H1 (cell line): ENCODE results near the gene ARID1B. TPM values are rescaled to one million over a fixed set of nuclear protein-coding genes. Genes with fewer than 3 reads are reported as not detected.

ENCODE experiments used
- CTCF ChIA-PET: fragments of 300-600 bp; sonication (Branson Sonifier 250); formaldehyde crosslinking; loops from one replicate; lab custom pipeline; 2021; ENCODE audit not compliant: partially characterized antibody; lab: Charles Lee
- POLR2A ChIA-PET: fragments of 300-600 bp; sonication (Branson Sonifier 250); formaldehyde crosslinking; loops from one replicate; lab custom pipeline; 2021; ENCODE audit warnings: inconsistent platforms; ENCODE audit not compliant: partially characterized antibody; lab: Charles Lee
- DNase-seq, 2 experiments: peaks; one replicate each; pipeline versions ENCODE4 v3.0.0 to v3.0.0-alpha.2; 2010 to 2022; ENCODE audit warnings: low spot score in 2 of 2, low read depth in 1 of 2, mixed read lengths in 1 of 2
- FAIRE-seq: peaks from 2 replicates; lab custom pipeline; 2011; peaks lifted over from hg19 to GRCh38; lab: Jason Lieb, UNC
- H2AFZ ChIP-seq: 2 replicates; pipeline ENCODE4 v1.8.1; 2012; ENCODE audit warnings: low read length, inconsistent platforms
- H2AK5ac ChIP-seq: 2 replicates; pipeline ENCODE4 v1.6.1; 2013; ENCODE audit warnings: low read depth, low read length
- H2BK120ac ChIP-seq: replicated peaks from 2 replicates; pipeline ENCODE3; 2013; ENCODE audit warnings: low read depth, low read length, inconsistent platforms
- H2BK12ac ChIP-seq: 2 replicates; pipeline ENCODE4 v1.6.1; 2013; ENCODE audit warnings: low read depth, low read length
- H2BK15ac ChIP-seq: 2 replicates; pipeline ENCODE4 v1.6.1; 2013; ENCODE audit warnings: low read length
- H2BK20ac ChIP-seq: 2 replicates; pipeline ENCODE4 v1.6.1; 2013; ENCODE audit warnings: low read length
- H2BK5ac ChIP-seq: 2 replicates; pipeline ENCODE4 v1.6.1; 2013; ENCODE audit warnings: low read depth, low read length
- H3K14ac ChIP-seq: 2 replicates; pipeline ENCODE4 v1.6.1; 2013; ENCODE audit warnings: inconsistent platforms; ENCODE audit not compliant: insufficient read length
- H3K18ac ChIP-seq: 2 replicates; pipeline ENCODE4 v1.6.1; 2013; ENCODE audit warnings: low read length; ENCODE audit errors: extremely low read depth
- H3K23ac ChIP-seq: 2 replicates; pipeline ENCODE4 v1.6.1; 2013; ENCODE audit warnings: inconsistent platforms; ENCODE audit not compliant: insufficient read length
- H3K23me2 ChIP-seq: 2 replicates; pipeline ENCODE4 v1.6.1; 2013; ENCODE audit warnings: low read depth, low read length
- H3K27ac ChIP-seq: 2 replicates; pipeline ENCODE4 v1.6.1; 2011; ENCODE audit warnings: low read depth, low read length, inconsistent platforms
- H3K27me3 ChIP-seq, 4 experiments: replicated peaks in 1 of 4; 1 replicate in 1 of 4; 2 replicates in 3 of 4; pipeline versions ENCODE4 v1.6.1 to v1.8.1; 2011 to 2013; ENCODE audit warnings: low read length in 3 of 4, mild to moderate bottlenecking in 3 of 4, inconsistent platforms in 2 of 4, mixed read lengths in 2 of 4, moderate library complexity in 1 of 4; ENCODE audit not compliant: control insufficient read depth in 3 of 4, insufficient read depth in 3 of 4; ENCODE audit errors: extremely low read depth in 1 of 4
- H3K36me3 ChIP-seq, 4 experiments: 2 replicates each; pipeline versions ENCODE4 v1.6.1 to v1.8.1; 2011 to 2013; ENCODE audit warnings: mild to moderate bottlenecking in 4 of 4, low read length in 3 of 4, moderate library complexity in 2 of 4, control low read depth in 1 of 4, inconsistent platforms in 1 of 4; ENCODE audit not compliant: insufficient read depth in 4 of 4, control insufficient read depth in 2 of 4
- H3K4ac ChIP-seq: replicated peaks from 2 replicates; pipeline ENCODE3; 2013; ENCODE audit warnings: low read length, low read depth, mixed read lengths, inconsistent platforms; ENCODE audit not compliant: insufficient read length
- H3K4me1 ChIP-seq, 4 experiments: replicated peaks in 1 of 4; 1 replicate in 1 of 4; 2 replicates in 3 of 4; pipeline versions ENCODE4 v1.6.1 to v1.8.1; 2011 to 2013; ENCODE audit warnings: low read length in 3 of 4, inconsistent platforms in 2 of 4, mixed read lengths in 1 of 4; ENCODE audit not compliant: insufficient read depth in 4 of 4, control insufficient read depth in 3 of 4
- H3K4me2 ChIP-seq, 2 experiments: 2 replicates each; pipeline versions ENCODE4 v1.6.1 to v1.8.1; 2011 to 2013; ENCODE audit warnings: low read depth in 2 of 2, low read length in 2 of 2, control low read depth in 1 of 2, inconsistent platforms in 1 of 2, mild to moderate bottlenecking in 1 of 2; ENCODE audit not compliant: insufficient read depth in 1 of 2
- H3K4me3 ChIP-seq, 4 experiments: fragments of 200-600, 300-600 bp in 1 of 4; sonication (generic), shearing (Covaris generic), sonication (Bioruptor Twin) in 1 of 4; 2 replicates each; pipeline versions ENCODE4 v1.5.1 to v1.8.1; 2011 to 2016; ENCODE audit warnings: low read length in 4 of 4, low read depth in 3 of 4, control low read depth in 2 of 4, inconsistent platforms in 2 of 4, mild to moderate bottlenecking in 2 of 4, mixed read lengths in 1 of 4, moderate library complexity in 1 of 4; ENCODE audit not compliant: insufficient read depth in 2 of 4; ENCODE audit errors: extremely low read depth in 1 of 4
- H3K56ac ChIP-seq: replicated peaks from 2 replicates; pipeline ENCODE3; 2013; ENCODE audit warnings: low read depth, mild to moderate bottlenecking, mixed read lengths, low read length, inconsistent platforms; ENCODE audit not compliant: insufficient read length
- H3K79me1 ChIP-seq: 2 replicates; pipeline ENCODE4 v1.6.1; 2013; ENCODE audit warnings: low read depth, low read length, control low read depth
- H3K79me2 ChIP-seq, 2 experiments: 2 replicates each; pipeline versions ENCODE4 v1.6.1 to v1.8.1; 2012 to 2013; ENCODE audit warnings: low read length in 2 of 2, mild to moderate bottlenecking in 2 of 2, inconsistent platforms in 1 of 2; ENCODE audit not compliant: insufficient read depth in 2 of 2, control insufficient read depth in 1 of 2
- H3K9ac ChIP-seq, 4 experiments: replicated peaks in 1 of 4; 1 replicate in 1 of 4; 2 replicates in 3 of 4; pipeline versions ENCODE4 v1.6.1 to v1.8.1; 2011 to 2013; ENCODE audit warnings: low read depth in 3 of 4, low read length in 3 of 4, control low read depth in 2 of 4, mild to moderate bottlenecking in 2 of 4, moderate library complexity in 2 of 4, inconsistent platforms in 1 of 4; ENCODE audit errors: extremely low read depth in 1 of 4
- H3K9me3 ChIP-seq, 2 experiments: 2 replicates each; pipeline versions ENCODE4 v1.6.1 to v1.8.1; 2012 to 2013; ENCODE audit warnings: mild to moderate bottlenecking in 2 of 2, moderate library complexity in 2 of 2, control low read depth in 1 of 2, inconsistent platforms in 1 of 2, low read depth in 1 of 2, low read length in 1 of 2, mixed read lengths in 1 of 2; ENCODE audit not compliant: insufficient read depth in 2 of 2
- H4K20me1 ChIP-seq, 2 experiments: replicated peaks in 1 of 2; 2 replicates each; pipeline versions ENCODE3 to v1.8.1; 2011 to 2013; ENCODE audit warnings: inconsistent platforms in 2 of 2, low read length in 2 of 2, mild to moderate bottlenecking in 1 of 2; ENCODE audit not compliant: insufficient read depth in 2 of 2, control insufficient read depth in 1 of 2
- H4K5ac ChIP-seq: 2 replicates; pipeline ENCODE4 v1.6.1; 2013; ENCODE audit warnings: low read length, low read depth, mixed read lengths, inconsistent platforms; ENCODE audit not compliant: insufficient read length
- H4K8ac ChIP-seq: 2 replicates; pipeline ENCODE4 v1.8.0; 2013; ENCODE audit warnings: mild to moderate bottlenecking, moderate library complexity, low read length, inconsistent platforms; ENCODE audit not compliant: insufficient read depth; ENCODE audit errors: extremely low read depth
- H4K91ac ChIP-seq: replicated peaks from 2 replicates; pipeline ENCODE3; 2013; ENCODE audit warnings: low read length, mixed read lengths, inconsistent platforms; ENCODE audit not compliant: insufficient read length
- CTBP2 ChIP-seq: IDR thresholded peaks from 2 replicates; pipeline ENCODE4 v1.7.0; 2011; ENCODE audit warnings: borderline replicate concordance, mild to moderate bottlenecking, moderate library complexity, mixed read lengths, low read length; ENCODE audit not compliant: insufficient read depth, insufficient read length
- RAD21 ChIP-seq, 2 experiments: IDR thresholded peaks in 1 of 2; conservative IDR thresholded peaks in 1 of 2; 2 replicates each; pipeline ENCODE4 v1.6.1; 2011; ENCODE audit warnings: low read depth in 2 of 2, low read length in 2 of 2, improper control_type of control experiment in 1 of 2, inconsistent platforms in 1 of 2, mild to moderate bottlenecking in 1 of 2, moderate library complexity in 1 of 2
- SRF ChIP-seq: IDR thresholded peaks from 2 replicates; pipeline ENCODE4 v1.6.1; 2011; ENCODE audit warnings: mild to moderate bottlenecking, low read depth, low read length, moderate library complexity
- TAF1 ChIP-seq: IDR thresholded peaks from 2 replicates; pipeline ENCODE4 v1.6.1; 2011; ENCODE audit warnings: mild to moderate bottlenecking, low read depth, low read length
- TEAD4 ChIP-seq: IDR thresholded peaks from 2 replicates; pipeline ENCODE4 v1.6.1; 2012; ENCODE audit warnings: low read depth, low read length, inconsistent platforms, mixed read lengths
- WGBS, 2 experiments: shearing (Covaris generic) in 1 of 2; methylation state at CpG; one replicate each; pipeline versions ENCODE4 v1.1.6 to v1.1.7; 2013 to 2015; ENCODE audit warnings: low lambda C conversion rate in 2 of 2, mixed read lengths in 2 of 2, inconsistent platforms in 1 of 2, low coverage in 1 of 2, missing lambda C conversion rate in 1 of 2; ENCODE audit not compliant: insufficient replicate concordance in 2 of 2, insufficient coverage in 1 of 2, insufficient read length in 1 of 2; ENCODE audit errors: extremely low coverage in 1 of 2, missing lambda C conversion rate in 1 of 2; 5-methylcytosine and 5-hydroxymethylcytosine counted together
- polyA plus RNA-seq, 7 experiments: library from polyadenylated mRNA; depleted of rRNA in 3 of 7; stranded (reverse) in 5 of 7; unstranded in 2 of 7; fragments of >200 nt in 5 of 7; fragments of 200-250 nt in 2 of 7; gene quantifications; 1 replicate in 5 of 7; 2 replicates in 1 of 7; 4 replicates in 1 of 7; pipeline versions ENCODE4 v1.2.1 to v1.2.3, GENCODE V29; 2011 to 2013; ENCODE audit warnings: missing spikeins in 2 of 7, mixed read lengths in 2 of 7
- total RNA-seq: library from RNA; stranded (reverse); fragmentation: NEBNext Ultra II Directional; extraction: Animal tissue kit (Norgen Biotek cat#: 25700); gene quantifications from 2 replicates; pipeline ENCODE4 v1.2.1, GENCODE V29; 2021

The ARID1B gene
- total and polyA plus RNA-seq, 2 of the 8 experiments (the other 6 are each of a cell fraction or from before 2014, with no cell fraction given) = 24.3 to 70.3 TPM

- Histone ChIP-seq H3K79me2 (peaks cover 2 to 55% of the 10 kb centered on the region in 2 experiments; a peak in 3 of 4 replicates), H3K4me3 (no peak overlapping the region), H3K36me3 (no peaks in the 10 kb centered on the region), H2BK20ac (no peak overlapping the region), H3K9me3 (no peaks in the 10 kb centered on the region), H2BK5ac (no peak overlapping the region), H3K23ac (no peak overlapping the region), H3K23me2 (no peaks in the 10 kb centered on the region), H3K27ac (no peak overlapping the region), H3K79me1 (no peaks in the 10 kb centered on the region; the same call in 1 of the 2 replicates), H4K5ac (no peak overlapping the region), H3K4ac (no peak overlapping the region), H4K8ac (no peak overlapping the region), H2BK120ac (no peak overlapping the region), H2BK15ac (no peak overlapping the region), H2AK5ac (no peak overlapping the region), H3K27me3 (no peaks in the 10 kb centered on the region), H3K4me1 (peaks cover 8 to 18% (median 14%) of the 10 kb centered on the region in 4 experiments), H3K56ac (no peak overlapping the region), H3K9ac (no peak overlapping the region), H2BK12ac (no peak overlapping the region), H4K20me1 (peaks cover 0 to 2% of the 10 kb centered on the region in 2 experiments), H3K4me2 (no peak overlapping the region; a peak in 1 of 4 replicates), H4K91ac (no peak overlapping the region)
- DNase-seq (no peak), FAIRE-seq (no peak)
- ChIA-PET POLR2A (interaction anchor here (1.0 to 1.6 kb wide), 3 partner anchors 13 to 101 kb away, joined by 3 to 8 read pairs (median 4); no protein-coding TSS in a partner anchor), CTCF (interaction anchor here (0.7 to 3.3 kb wide), 23 partner anchors 10 to 235 kb away, joined by 3 to 40 read pairs (median 3); no protein-coding TSS in a partner anchor)
- WGBS, 2 experiments = 82% methylated on average over 2 of the region's 2 CpGs; no CpG with 5 or more reads in 1 of the 2 experiments
- TF ChIP-seq CTBP2 (no peak), RAD21 (IDR thresholded peaks at IDR 0.05 in 1 of 2, conservative IDR thresholded peaks at IDR 0.05 in 1 of 2; ENCODE audit: low read depth in 2 of 2, low read length in 2 of 2) (no peak), SRF (no peak), TEAD4 (no peak), TAF1 (no peak)
- TF ChIP-seq, all 59 proteins: peak for 0
- H2AFZ ChIP-seq = no peak overlapping the region
- no peak overlapping the region for H3K14ac ChIP-seq
- no peak overlapping the region for H3K18ac ChIP-seq
Measured at GRCh38 chr6:157035546-157035945, 258.4 kb downstream of the ARID1B start.
